Measurements from ENCODE around the gene TMEM184C. TPM values are rescaled to one million over a fixed set of nuclear protein-coding genes. Genes with fewer than 3 reads are reported as not detected.

Gene TMEM184C
- total and polyA plus RNA-seq, 2 experiments from 2014 or later = 15.1 to 42.2 TPM

- peak overlapping the region; percentile 50; the same call in 1 of the 2 replicates for H3K27ac Mint-ChIP-seq
- TF ChIP-seq POLR2AphosphoS5 (IDR thresholded peaks at IDR 0.05; ENCODE audit: low read depth) (no peak), ZNF462 (CRISPR knock-in tag; IDR thresholded peaks at IDR 0.05) (no peak), ZNF114 (CRISPR knock-in tag; IDR thresholded peaks at IDR 0.05) (no peak), CTCF (conservative IDR thresholded peaks at IDR 0.05; ENCODE audit: low read depth in 2 of 2) (no peak), JUNB (IDR thresholded peaks at IDR 0.05; ENCODE audit: unreplicated experiment) (no peak), CREB1 (CRISPR knock-in tag; IDR thresholded peaks at IDR 0.05; ENCODE audit: low read depth) (no peak), ETS1 (IDR thresholded peaks at IDR 0.05) (no peak), EZH2phosphoT487 (IDR thresholded peaks at IDR 0.05; ENCODE audit: unreplicated experiment) (no peak), STAT1 (IDR thresholded peaks at IDR 0.05; ENCODE audit: unreplicated experiment) (no peak), EZH2 (IDR thresholded peaks at IDR 0.05; ENCODE audit: low read depth, unreplicated experiment) (no peak), ZNF331 (CRISPR knock-in tag; IDR thresholded peaks at IDR 0.05; ENCODE audit: low read depth) (no peak), NANOG (IDR thresholded peaks at IDR 0.05; ENCODE audit: borderline replicate concordance) (no peak), REST (IDR thresholded peaks at IDR 0.05; ENCODE audit: unreplicated experiment) (no peak)
- Histone ChIP-seq H3K4me1 (ENCODE audit: insufficient read depth) (peaks cover 12% of the 10 kb centered on the region; the same call in 1 of the 2 replicates), H3F3A (replicated peaks; ENCODE audit: low read depth) (no peaks in the 10 kb centered on the region), H4K20me1 (replicated peaks; ENCODE audit: insufficient read depth) (no peaks in the 10 kb centered on the region), H3K4me2 (no peak overlapping the region), H3K27me3 (ENCODE audit: insufficient read depth) (no peaks in the 10 kb centered on the region), H3K36me3 (ENCODE audit: insufficient read depth) (peaks cover 4% of the 10 kb centered on the region; the same call in 1 of the 2 replicates), H3K27ac (ENCODE audit: low read depth) (no peak overlapping the region), H3K4me3 (no peak overlapping the region), H3K79me2 (replicated peaks; ENCODE audit: insufficient read depth) (no peaks in the 10 kb centered on the region), H3K9me2 (ENCODE audit: insufficient read depth) (peaks cover 6% of the 10 kb centered on the region; the same call in 1 of the 2 replicates), H2AFZ (no peak overlapping the region)
- H3K4me3 Mint-ChIP-seq = no peak overlapping the region
- H3K36me3 Mint-ChIP-seq (ENCODE audit: low read depth) = peaks cover 52% of the 10 kb centered on the region
- no peaks in the 10 kb centered on the region; the same call in 2 of the 3 replicates for H3K9me3 Mint-ChIP-seq
- H3K27me3 Mint-ChIP-seq (ENCODE audit: insufficient read depth, low read depth, poor library complexity) = no peaks in the 10 kb centered on the region
- H3K4me1 Mint-ChIP-seq = peaks cover 13% of the 10 kb centered on the region; the same call in 2 of the 3 replicates
- ATAC-seq (no peak), DNase-seq (ENCODE audit: low spot score) (no peak)
These were observed 41.3 kb downstream of the TMEM184C start for GRCh38 chr4:147658501-147658900.
